Measurements from ENCODE around the gene TRIM59.

- TF ChIP-seq POLR2AphosphoS5 (IDR thresholded peaks at IDR 0.05; ENCODE audit: low read depth, low read length) (peak; percentile 92), REST (IDR thresholded peaks at IDR 0.05; ENCODE audit: insufficient read depth in 1 of 2, low read depth in 2 of 2, low read length in 2 of 2) (peak in 1 of 2 experiments; percentile 48; a peak in 1 of 4 replicates), TAF1 (IDR thresholded peaks at IDR 0.05; ENCODE audit: borderline replicate concordance, insufficient read depth, low read length) (peak; percentile 71; the same call in 1 of the 2 replicates), SIN3A (IDR thresholded peaks at IDR 0.05; ENCODE audit: borderline replicate concordance, insufficient read depth, low read length) (peak; percentile 80; the same call in 1 of the 2 replicates), FOXP2 (optimal IDR thresholded peaks at IDR 0.05; ENCODE audit: borderline replicate concordance, extremely low read depth, extremely low read length, insufficient read depth) (no peak)
Observed at GRCh38 chr3:160399125-160400029, 50.2 kb downstream of the TRIM59 start, which contains the start of the genes IFT80 and SMC4.

Data from PFSK-1 (cell line).